ENCODE measurements around the gene ZC3H18.
"Not testable (repeated sequence)": the region's sequence is repeated elsewhere in the genome, so short reads cannot be mapped to it uniquely, and the experiment has no call there.

Gene ZC3H18

GRCh38 chr16:88605186-88606147 lies 35.3 kb downstream of the ZC3H18 start:
- no peak for DNase-seq (ENCODE audit: extremely low spot score)
- CTCF ChIA-PET, result no interaction called here
- POLR2A ChIA-PET, result no interaction called here
- TF ChIP-seq NFRKB (IDR thresholded peaks at IDR 0.05), result no peak
- no peak for TF ChIP-seq ARNT (IDR thresholded peaks at IDR 0.05)
- TF ChIP-seq FOXA1 (IDR thresholded peaks at IDR 0.05), result no peak
- no peak for TF ChIP-seq LEF1 (IDR thresholded peaks at IDR 0.05; ENCODE audit: borderline replicate concordance)
- no peak for TF ChIP-seq L3MBTL2 (conservative IDR thresholded peaks at IDR 0.05)
- TF ChIP-seq SP1 (IDR thresholded peaks at IDR 0.05), result no peak
- TF ChIP-seq TARDBP (IDR thresholded peaks at IDR 0.05), result no peak
- no peak for TF ChIP-seq FOXK2 (IDR thresholded peaks at IDR 0.05)
- no peak for TF ChIP-seq ELF4 (IDR thresholded peaks at IDR 0.05)
- TF ChIP-seq CTBP1 (IDR thresholded peaks at IDR 0.05; ENCODE audit: borderline replicate concordance), result no peak
- TF ChIP-seq FOXM1 (IDR thresholded peaks at IDR 0.05; ENCODE audit: borderline replicate concordance), result no peak
- no peak for TF ChIP-seq ZNF384 (IDR thresholded peaks at IDR 0.05)
- TF ChIP-seq BHLHE40 (IDR thresholded peaks at IDR 0.05; ENCODE audit: borderline replicate concordance), result no peak
- no peak for TF ChIP-seq HDGF (IDR thresholded peaks at IDR 0.05; ENCODE audit: borderline replicate concordance)
- no peak for TF ChIP-seq PKNOX1 (IDR thresholded peaks at IDR 0.05)
- no peak for TF ChIP-seq SUZ12 (IDR thresholded peaks at IDR 0.05)

GRCh38 chr16:88606148-88606757 lies 36.0 kb downstream of the ZC3H18 start:
- DNase-seq (ENCODE audit: extremely low spot score), result no peak
- ChIA-PET POLR2A (no interaction called here), CTCF (no interaction called here)
- TF ChIP-seq BHLHE40 (IDR thresholded peaks at IDR 0.05; ENCODE audit: borderline replicate concordance) (no peak), SUZ12 (IDR thresholded peaks at IDR 0.05) (no peak), ELF4 (IDR thresholded peaks at IDR 0.05) (no peak), HDGF (IDR thresholded peaks at IDR 0.05; ENCODE audit: borderline replicate concordance) (no peak), PKNOX1 (IDR thresholded peaks at IDR 0.05) (no peak), ARNT (IDR thresholded peaks at IDR 0.05) (no peak)

GRCh38 chr16:88608076-88608475 lies 37.9 kb downstream of the ZC3H18 start:
- POLR2A ChIA-PET, result no interaction called here
- CTCF ChIA-PET, result interaction anchor here (0.6 kb wide), 1 partner anchor 66 kb away, joined by 3 read pairs; no protein-coding TSS in a partner anchor
- TF ChIP-seq SP1 (IDR thresholded peaks at IDR 0.05) (no peak), TARDBP (IDR thresholded peaks at IDR 0.05) (no peak), BHLHE40 (IDR thresholded peaks at IDR 0.05; ENCODE audit: borderline replicate concordance) (no peak), HDGF (IDR thresholded peaks at IDR 0.05; ENCODE audit: borderline replicate concordance) (no peak), ARNT (IDR thresholded peaks at IDR 0.05) (no peak), FOXM1 (IDR thresholded peaks at IDR 0.05; ENCODE audit: borderline replicate concordance) (no peak)
- DNase-seq (ENCODE audit: extremely low spot score), result no peak

- POLR2A ChIA-PET, CTCF ChIA-PET: not testable (repeated sequence)
Observed at GRCh38 chr16:88609426-88609825, 39.2 kb downstream of the ZC3H18 start.

GRCh38 chr16:88610080-88610479 lies 39.9 kb downstream of the ZC3H18 start:
- ChIA-PET POLR2A (no interaction called here), CTCF (no interaction called here)
- DNase-seq (ENCODE audit: extremely low spot score), result no peak
- TF ChIP-seq SUZ12 (IDR thresholded peaks at IDR 0.05), result no peak
- no peak for TF ChIP-seq ARNT (IDR thresholded peaks at IDR 0.05)
- no peak for TF ChIP-seq ZNF384 (IDR thresholded peaks at IDR 0.05)
- no peak for TF ChIP-seq LEF1 (IDR thresholded peaks at IDR 0.05; ENCODE audit: borderline replicate concordance)
- no peak for TF ChIP-seq HDGF (IDR thresholded peaks at IDR 0.05; ENCODE audit: borderline replicate concordance)
- no peak for TF ChIP-seq ELF4 (IDR thresholded peaks at IDR 0.05)
- no peak for TF ChIP-seq FOXK2 (IDR thresholded peaks at IDR 0.05)
- no peak for TF ChIP-seq CTBP1 (IDR thresholded peaks at IDR 0.05; ENCODE audit: borderline replicate concordance)
- TF ChIP-seq NFRKB (IDR thresholded peaks at IDR 0.05), result no peak
- no peak for TF ChIP-seq L3MBTL2 (conservative IDR thresholded peaks at IDR 0.05)
- TF ChIP-seq BHLHE40 (IDR thresholded peaks at IDR 0.05; ENCODE audit: borderline replicate concordance), result no peak
- TF ChIP-seq SP1 (IDR thresholded peaks at IDR 0.05), result no peak
- TF ChIP-seq FOXM1 (IDR thresholded peaks at IDR 0.05; ENCODE audit: borderline replicate concordance), result no peak
- no peak for TF ChIP-seq FOXA1 (IDR thresholded peaks at IDR 0.05)
- no peak for TF ChIP-seq TARDBP (IDR thresholded peaks at IDR 0.05)
- TF ChIP-seq PKNOX1 (IDR thresholded peaks at IDR 0.05), result no peak

More at GRCh38 chr16:88609426-88609825, 39.2 kb downstream of the ZC3H18 start:
- DNase-seq (ENCODE audit: extremely low spot score), result not testable (repeated sequence)

Data from HEK293T (cell line).